ENCODE measurements around the gene SMCR8.
"Not testable (repeated sequence)": the region's sequence is repeated elsewhere in the genome, so short reads cannot be mapped to it uniquely, and the experiment has no call there.

The SMCR8 gene

DNA sequence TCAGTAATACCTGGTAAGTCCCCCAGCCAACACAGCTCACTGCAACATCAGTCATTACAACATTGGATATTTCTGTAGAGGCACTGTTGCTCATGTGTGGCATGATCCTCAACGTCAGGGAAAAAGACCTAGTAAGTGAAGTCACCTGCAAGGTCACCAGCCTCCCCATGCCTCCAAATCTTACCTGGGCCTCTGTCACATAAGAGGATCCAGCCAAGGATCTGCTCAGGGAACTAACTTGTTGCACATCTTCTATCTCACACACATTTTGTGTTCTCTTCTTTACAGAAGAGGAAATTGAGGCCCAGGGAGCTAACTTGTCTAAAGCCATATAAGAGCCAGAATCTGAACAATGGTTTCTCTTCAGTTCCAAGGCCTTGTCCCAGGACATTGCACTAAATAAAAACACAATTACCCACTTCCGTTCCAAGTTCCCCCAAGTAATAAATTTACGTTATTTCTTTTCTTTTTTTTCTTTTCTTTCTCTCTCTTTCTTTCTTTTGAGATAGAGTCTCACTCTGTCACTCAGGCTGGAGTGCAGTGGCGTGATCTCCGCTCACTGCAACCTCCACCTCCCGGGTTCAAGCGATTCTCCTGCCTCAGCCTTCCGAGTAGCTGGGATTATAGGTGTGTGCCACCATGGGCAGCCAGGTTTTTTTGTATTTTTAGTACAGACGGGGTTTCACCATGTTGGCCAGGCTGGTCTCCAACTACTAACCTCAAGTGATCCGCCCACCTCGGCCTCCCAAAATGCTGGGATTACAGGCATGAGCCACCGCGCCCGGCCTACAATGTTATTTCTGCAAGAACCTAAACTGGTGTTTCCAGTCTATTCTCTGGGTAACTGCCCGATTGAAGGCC is 47.0 kb downstream of the SMCR8 start:
- DNase-seq, result no peak

DNA sequence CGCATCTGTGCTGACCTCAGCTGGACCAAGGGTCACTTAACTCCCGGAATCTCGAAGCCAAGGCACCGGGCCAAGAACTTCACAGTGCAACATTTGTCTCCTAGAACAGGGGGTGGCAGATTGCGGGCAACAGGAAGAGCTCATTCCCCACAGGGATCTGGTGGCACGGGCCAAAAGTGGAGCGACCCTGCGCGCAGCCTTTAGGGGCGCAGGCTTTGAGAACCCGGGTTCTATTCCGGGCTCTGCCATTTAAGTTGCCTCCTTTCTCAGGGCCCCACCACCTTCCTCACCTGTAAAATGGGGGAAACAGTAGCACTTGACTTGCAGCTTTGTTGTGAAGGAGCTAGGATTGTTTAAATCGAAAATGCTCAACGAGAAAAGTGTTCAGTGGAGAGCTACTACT is 47.6 kb downstream of the SMCR8 start:
- DNase-seq, result no peak

DNA sequence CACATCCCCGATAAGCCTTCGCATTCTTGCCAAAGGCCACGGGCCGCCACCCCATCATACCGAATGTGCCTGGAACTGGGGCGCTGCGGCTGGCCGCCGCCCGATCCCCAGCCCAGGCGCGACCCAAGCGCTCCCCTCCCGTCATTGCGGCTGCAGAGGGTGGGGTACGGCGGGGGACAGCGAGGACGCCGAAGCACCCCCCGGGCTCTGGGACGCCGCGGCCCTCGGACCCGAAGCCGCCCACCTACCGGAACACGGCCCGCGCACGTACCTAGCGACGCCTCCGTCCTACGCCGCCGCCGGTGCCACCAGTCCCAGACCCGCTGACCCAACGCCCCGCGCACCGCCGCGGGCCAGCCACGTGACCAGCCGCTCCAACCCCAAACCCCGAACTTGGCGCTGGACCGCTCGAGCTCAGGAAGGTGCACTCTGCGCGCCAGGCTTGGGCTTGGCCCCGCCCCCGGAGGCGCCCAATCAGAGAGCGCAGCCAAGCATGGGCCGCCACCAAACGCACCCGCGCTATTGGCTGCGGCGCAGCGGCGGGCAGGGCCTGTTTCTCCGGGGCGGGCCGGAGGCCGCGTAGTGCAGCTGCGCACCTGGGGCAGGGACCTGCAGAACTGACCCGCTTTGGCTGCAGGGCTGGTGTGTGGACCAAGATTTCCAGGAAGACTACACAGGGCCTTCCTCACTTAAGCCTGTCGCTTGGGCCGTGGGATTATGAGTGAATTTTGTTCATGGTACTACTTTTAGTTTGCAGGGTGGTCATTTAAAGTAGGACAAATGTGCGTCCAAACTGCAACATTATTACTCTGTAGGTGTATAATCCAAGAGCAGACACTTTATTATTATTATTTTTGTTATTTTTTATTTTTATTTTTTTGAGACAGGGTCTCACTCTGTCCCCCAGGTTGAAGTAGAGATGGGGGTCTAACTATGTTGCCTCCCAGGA is 48.3 kb downstream of the SMCR8 start, which contains the start of gene SHMT1:
SHMT1 (minus strand) TSS at position 450 of the 949 bp plus-strand sequence. CDS start 7,569 bp downstream, outside the sequence.
- peak; percentile 86 for DNase-seq

DNA sequence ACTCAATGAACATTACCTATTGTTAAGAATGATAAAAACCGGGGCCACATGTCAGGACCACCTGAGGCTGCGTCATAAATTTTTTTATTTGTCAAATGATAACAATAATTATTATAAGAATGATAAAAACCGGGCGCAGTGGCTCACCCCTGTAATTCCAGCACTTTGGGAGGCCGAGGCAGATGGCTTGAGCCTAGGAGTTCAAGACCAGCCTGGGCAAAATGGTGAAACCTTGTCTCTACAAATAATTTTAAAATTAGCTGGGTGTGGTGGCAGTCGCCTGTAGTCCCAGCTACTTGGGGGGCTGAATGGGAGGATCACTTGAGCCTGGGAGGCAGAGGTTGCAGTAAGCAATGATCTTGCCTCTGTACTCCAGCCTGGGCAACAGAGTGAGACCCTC is 49.1 kb downstream of the SMCR8 start:
- DNase-seq, result no peak

DNA sequence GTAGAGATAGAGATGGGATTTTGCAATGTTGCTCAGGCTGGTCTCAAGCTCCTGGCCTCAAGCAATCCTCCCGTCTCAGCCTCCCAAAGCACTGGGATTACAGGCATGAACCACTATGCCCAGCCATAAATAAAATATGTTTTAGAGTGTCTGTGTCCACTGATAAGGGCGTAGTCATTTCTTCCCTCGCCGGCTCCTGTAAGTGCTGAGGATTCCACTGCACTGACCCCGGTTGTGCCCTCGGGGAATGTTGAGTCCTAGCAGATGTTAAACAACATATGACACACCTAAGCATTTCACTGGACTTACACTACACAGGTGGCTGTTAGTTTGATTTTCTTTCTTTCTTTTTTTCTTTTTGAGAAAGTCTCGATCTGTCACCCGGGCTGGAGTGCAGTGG is 53.9 kb downstream of the SMCR8 start:
- no peak for DNase-seq

DNA sequence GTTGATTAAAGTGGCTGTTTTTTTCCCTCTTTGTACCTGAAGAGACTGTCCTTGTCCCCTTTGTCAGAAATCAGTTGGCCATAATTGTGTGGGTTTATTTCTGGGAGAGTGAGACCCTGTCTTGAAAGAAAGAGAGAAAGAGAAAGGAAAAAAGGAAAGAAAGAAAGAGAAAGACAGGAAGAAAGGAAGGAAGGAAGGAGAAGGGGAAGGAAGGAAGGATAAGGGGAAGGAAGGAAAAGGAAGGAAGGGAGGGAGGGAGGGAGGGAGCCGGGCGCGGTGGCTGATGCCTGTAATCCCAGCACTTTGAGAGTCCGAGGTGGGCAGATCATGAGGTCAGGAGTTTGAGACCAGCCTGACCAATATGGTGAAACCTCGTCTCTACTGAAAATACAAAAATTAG is 55.7 kb downstream of the SMCR8 start:
- no peak for DNase-seq

DNA sequence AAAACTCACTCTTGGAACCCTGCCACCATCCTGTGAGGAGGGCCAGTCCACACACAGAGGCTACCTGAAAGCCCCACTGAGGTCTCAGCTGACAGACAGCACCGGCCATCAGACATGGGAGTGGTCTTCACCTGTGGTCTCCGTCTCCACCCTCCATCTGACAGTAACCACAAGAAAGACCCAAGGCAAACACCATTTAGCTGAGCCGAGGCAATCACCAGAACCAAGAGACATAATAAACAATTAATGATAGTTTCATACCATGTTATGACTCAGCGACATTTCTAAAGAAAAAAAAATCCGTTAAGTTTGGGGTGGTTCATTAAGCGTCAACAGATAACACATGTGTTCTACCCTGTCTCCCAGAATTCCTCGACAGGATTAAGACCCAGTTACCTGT is 56.4 kb downstream of the SMCR8 start:
- no peak for DNase-seq

DNA sequence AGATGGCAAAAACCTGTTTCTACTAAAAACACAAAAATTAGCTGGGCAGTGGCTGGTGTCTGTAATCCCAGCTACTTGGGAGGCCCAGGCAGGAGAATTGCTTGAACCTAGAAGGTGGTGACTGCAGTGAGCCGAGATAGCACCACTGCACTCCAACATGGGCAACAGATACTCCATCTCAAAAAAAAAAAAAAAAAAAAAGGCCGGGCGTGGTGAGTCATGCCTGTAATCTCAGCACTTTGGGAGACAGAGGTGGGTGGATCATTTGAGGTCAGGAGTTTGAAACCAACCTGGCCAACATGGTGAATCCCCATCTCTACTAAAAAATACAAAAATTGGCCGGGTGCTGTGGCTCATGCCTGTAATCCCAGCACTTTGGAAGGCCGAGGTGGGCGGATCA is 58.1 kb downstream of the SMCR8 start:
- not testable (repeated sequence) for DNase-seq

DNA sequence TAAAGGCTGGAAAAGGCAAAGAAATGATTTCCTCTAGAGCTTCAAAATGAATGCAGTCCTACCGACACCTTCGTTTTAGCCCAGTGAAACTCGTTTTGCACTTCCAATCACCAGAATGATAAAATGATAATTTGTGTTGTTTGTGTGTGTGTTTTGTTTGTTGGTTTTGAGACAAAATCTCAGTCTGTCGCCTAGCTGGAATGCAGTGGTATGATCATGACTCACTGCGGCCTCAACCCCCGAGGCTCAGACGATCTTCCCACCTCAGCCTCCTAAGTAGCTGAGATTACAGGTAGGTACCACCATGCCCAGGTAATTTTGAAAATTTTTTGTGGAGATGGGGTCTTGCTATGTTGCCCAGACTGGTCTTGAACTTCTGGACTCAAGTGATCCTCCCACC is 59.1 kb downstream of the SMCR8 start:
- no peak for DNase-seq
